ENCODE results near the gene NEURL1.

DNA sequence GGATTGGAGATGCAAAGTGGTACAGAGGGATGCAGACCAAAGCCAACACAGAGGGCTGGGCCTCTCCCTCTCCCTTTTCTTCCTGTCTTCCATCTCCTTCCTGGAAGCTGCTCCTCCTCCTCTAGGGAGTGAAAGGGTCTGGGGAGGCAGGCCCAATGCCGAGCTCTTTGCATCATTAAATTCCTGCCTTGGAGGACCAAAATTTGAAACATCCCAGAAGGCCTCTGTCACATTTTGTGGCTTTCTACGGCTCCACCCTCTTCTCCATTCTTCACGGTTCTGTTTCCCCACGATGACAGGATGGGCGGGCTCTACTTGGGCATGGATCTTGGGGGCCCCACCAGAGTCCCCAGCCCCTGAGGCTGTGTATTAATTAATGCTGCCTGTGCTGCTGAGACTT is 76.4 kb downstream of the NEURL1 start:
- TF ChIP-seq CTCF (IDR thresholded peaks at IDR 0.05) = no peak
- no peak for TF ChIP-seq POLR2A (IDR thresholded peaks at IDR 0.05)

All from esophagus squamous epithelium (tissue), 4 donors.